ENCODE results near the gene ARMC8. TPM values are rescaled to one million over a fixed set of nuclear protein-coding genes. Genes with fewer than 3 reads are reported as not detected.

ARMC8 gene
- total RNA-seq, 1 experiment from 2014 or later: 52.6 TPM

GRCh38 chr3:138289701-138290100 lies 102.6 kb downstream of the ARMC8 start:
- DNase-seq: no peak

GRCh38 chr3:138296639-138297038 lies 109.5 kb downstream of the ARMC8 start:
- TF ChIP-seq CTCF (IDR thresholded peaks at IDR 0.05; ENCODE audit: insufficient read depth in 1 of 2, low read depth in 1 of 2, low read length in 1 of 2, severe bottlenecking in 1 of 2, unreplicated experiment in 1 of 2): no peak
- Mint-ChIP-seq H3K27ac (ENCODE audit: unreplicated experiment) (no peak overlapping the region), H3K36me3 (ENCODE audit: insufficient read depth, unreplicated experiment) (peaks cover 30% of the 10 kb centered on the region), H3K27me3 (ENCODE audit: insufficient read depth, unreplicated experiment) (no peaks in the 10 kb centered on the region), H3K4me3 (ENCODE audit: unreplicated experiment) (no peak overlapping the region), H3K4me1 (ENCODE audit: low read depth, unreplicated experiment) (no peaks in the 10 kb centered on the region), H3K9me3 (ENCODE audit: unreplicated experiment) (no peaks in the 10 kb centered on the region)
- H3K27me3 ChIP-seq (replicated peaks; ENCODE audit: control insufficient read depth, insufficient read depth, low read length): no peaks in the 10 kb centered on the region
- peaks cover 2% of the 10 kb centered on the region; the same call in 1 of the 2 replicates for H3K36me3 ChIP-seq (ENCODE audit: control insufficient read depth, insufficient read depth, low read length)
- BruUV-seq (replicated peaks): no TSS peak
- no peak for DNase-seq
- intact Hi-C loops (cut with micrococcal nuclease; ENCODE audit: unreplicated experiment): no loop called here
- H3K4me1 ChIP-seq: no peaks in the 10 kb centered on the region
- POLR2A ChIA-PET: no interaction called here
- H3K4me3 ChIP-seq (ENCODE audit: low read depth, low read length): no peak overlapping the region
- CTCF ChIA-PET: no interaction called here
- no peaks in the 10 kb centered on the region for H3K9me3 ChIP-seq

More at GRCh38 chr3:138289701-138290100, 102.6 kb downstream of the ARMC8 start:
- Histone ChIP-seq H3K9me3 (no peaks in the 10 kb centered on the region), H3K4me3 (ENCODE audit: low read depth, low read length) (no peak overlapping the region), H3K27me3 (replicated peaks; ENCODE audit: control insufficient read depth, insufficient read depth, low read length) (no peaks in the 10 kb centered on the region), H3K36me3 (ENCODE audit: control insufficient read depth, insufficient read depth, low read length) (no peaks in the 10 kb centered on the region; the same call in 1 of the 2 replicates), H3K4me1 (no peaks in the 10 kb centered on the region)
- ChIA-PET CTCF (no interaction called here), POLR2A (no interaction called here)
- Mint-ChIP-seq H3K4me3 (ENCODE audit: unreplicated experiment) (no peak overlapping the region), H3K27me3 (ENCODE audit: insufficient read depth, unreplicated experiment) (no peaks in the 10 kb centered on the region), H3K4me1 (ENCODE audit: low read depth, unreplicated experiment) (no peaks in the 10 kb centered on the region), H3K9me3 (ENCODE audit: unreplicated experiment) (no peaks in the 10 kb centered on the region), H3K27ac (ENCODE audit: unreplicated experiment) (no peak overlapping the region), H3K36me3 (ENCODE audit: insufficient read depth, unreplicated experiment) (peaks cover 23% of the 10 kb centered on the region)
- no TSS peak for BruUV-seq (replicated peaks)
- intact Hi-C loops (cut with micrococcal nuclease; ENCODE audit: unreplicated experiment): no loop called here
- no peak for TF ChIP-seq CTCF (IDR thresholded peaks at IDR 0.05; ENCODE audit: insufficient read depth in 1 of 2, low read depth in 1 of 2, low read length in 1 of 2, severe bottlenecking in 1 of 2, unreplicated experiment in 1 of 2)

GRCh38 chr3:138297059-138297607 lies 110.0 kb downstream of the ARMC8 start:
- TF ChIP-seq CTCF (IDR thresholded peaks at IDR 0.05; ENCODE audit: insufficient read depth in 1 of 2, low read depth in 1 of 2, low read length in 1 of 2, severe bottlenecking in 1 of 2, unreplicated experiment in 1 of 2): no peak
- Mint-ChIP-seq H3K4me3 (ENCODE audit: unreplicated experiment) (no peak overlapping the region), H3K27me3 (ENCODE audit: insufficient read depth, unreplicated experiment) (no peaks in the 10 kb centered on the region), H3K9me3 (ENCODE audit: unreplicated experiment) (no peaks in the 10 kb centered on the region), H3K4me1 (ENCODE audit: low read depth, unreplicated experiment) (no peaks in the 10 kb centered on the region), H3K36me3 (ENCODE audit: insufficient read depth, unreplicated experiment) (peaks cover 30% of the 10 kb centered on the region), H3K27ac (ENCODE audit: unreplicated experiment) (no peak overlapping the region)
- Histone ChIP-seq H3K36me3 (ENCODE audit: control insufficient read depth, insufficient read depth, low read length) (peaks cover 2% of the 10 kb centered on the region; the same call in 1 of the 2 replicates), H3K4me3 (ENCODE audit: low read depth, low read length) (no peak overlapping the region), H3K27me3 (replicated peaks; ENCODE audit: control insufficient read depth, insufficient read depth, low read length) (no peaks in the 10 kb centered on the region), H3K4me1 (no peaks in the 10 kb centered on the region), H3K9me3 (no peaks in the 10 kb centered on the region)
- POLR2A ChIA-PET: no interaction called here
- intact Hi-C loops (cut with micrococcal nuclease; ENCODE audit: unreplicated experiment): no loop called here
- BruUV-seq (replicated peaks): no TSS peak
- CTCF ChIA-PET: no interaction called here
- no peak for DNase-seq

Data from Caco-2 (cell line).